Fibroblast of lung (primary cell): Measurements from ENCODE around the gene CTLA4. TPM values are rescaled to one million over a fixed set of nuclear protein-coding genes. Genes with fewer than 3 reads are reported as not detected.

Source experiments
- DNase-seq, 2 donors: peaks; one replicate each; pipeline versions ENCODE4 v3.0.0 to v3.0.0-alpha.2; 2010; ENCODE audit warnings: low read depth in 2 of 2
- H2AFZ ChIP-seq: 2 replicates; pipeline ENCODE4 v1.5.1; 2012; ENCODE audit warnings: low read length, control low read depth, inconsistent platforms
- H3K27ac ChIP-seq: 2 replicates; pipeline ENCODE4 v1.5.1; 2011; ENCODE audit warnings: low read length, control low read depth; ENCODE audit not compliant: insufficient read depth
- H3K27me3 ChIP-seq: 2 replicates; pipeline ENCODE4 v1.5.1; 2011; ENCODE audit warnings: mild to moderate bottlenecking, low read length; ENCODE audit not compliant: control insufficient read depth, insufficient read depth
- H3K36me3 ChIP-seq: 2 replicates; pipeline ENCODE4 v1.5.1; 2011; ENCODE audit warnings: low read length; ENCODE audit not compliant: control insufficient read depth, insufficient read depth
- H3K4me1 ChIP-seq: 2 replicates; pipeline ENCODE4 v1.5.1; 2011; ENCODE audit warnings: low read length; ENCODE audit not compliant: control insufficient read depth, insufficient read depth; ENCODE audit errors: extremely low read depth
- H3K4me2 ChIP-seq: 2 replicates; pipeline ENCODE4 v1.5.1; 2011; ENCODE audit warnings: low read length, control low read depth; ENCODE audit not compliant: insufficient read depth; ENCODE audit errors: extremely low read depth
- H3K4me3 ChIP-seq, 4 experiments: fragments of 200-600 bp in 1 of 4; sonication (generic) in 1 of 4; replicated peaks in 1 of 4; 2 replicates each; pipeline ENCODE4 v1.5.1; 2011 to 2016; ENCODE audit warnings: low read length in 4 of 4, low read depth in 3 of 4, mild to moderate bottlenecking in 3 of 4, control low read depth in 2 of 4, inconsistent platforms in 1 of 4, mixed read lengths in 1 of 4; ENCODE audit not compliant: insufficient read depth in 1 of 4; ENCODE audit errors: control extremely low read depth in 1 of 4
- H3K79me2 ChIP-seq: 2 replicates; pipeline ENCODE4 v1.5.1; 2012; ENCODE audit warnings: mild to moderate bottlenecking, low read length, inconsistent platforms; ENCODE audit not compliant: control insufficient read depth, insufficient read depth
- H3K9ac ChIP-seq: 2 replicates; pipeline ENCODE4 v1.5.1; 2011; ENCODE audit warnings: mild to moderate bottlenecking, low read length, control low read depth; ENCODE audit not compliant: insufficient read depth
- H3K9me3 ChIP-seq: 2 replicates; pipeline ENCODE4 v1.5.1; 2012; ENCODE audit warnings: low read depth, low read length; ENCODE audit not compliant: control insufficient read depth, insufficient read depth
- H4K20me1 ChIP-seq: 2 replicates; pipeline ENCODE4 v1.5.1; 2011; ENCODE audit warnings: low read length; ENCODE audit not compliant: control insufficient read depth, insufficient read depth; ENCODE audit errors: extremely low read depth
- EZH2 ChIP-seq: IDR thresholded peaks from 2 replicates; pipeline ENCODE4 v1.5.1; 2012; ENCODE audit warnings: low read length, control low read depth, mild to moderate bottlenecking; ENCODE audit errors: missing control alignments
- polyA plus RNA-seq, 2 donors: library from polyadenylated mRNA; depleted of rRNA in 1 of 2; stranded (reverse) in 1 of 2; unstranded in 1 of 2; fragments of >200 nt; gene quantifications; 2 replicates each; pipeline ENCODE4 v1.2.1, GENCODE V29; 2011 to 2012; ENCODE audit warnings: missing spikeins in 1 of 2
- total RNA-seq: library from RNA; depleted of rRNA; stranded (reverse); fragments of >200 nt; gene quantifications from 2 replicates; pipeline ENCODE4 v1.2.1, GENCODE V29; 2014
- TF ChIP-seq, protein P1 (sequence below), 2 donors: IDR thresholded peaks in 1 of 2; conservative IDR thresholded peaks in 1 of 2; 1 replicate in 1 of 2; 2 replicates in 1 of 2; pipeline ENCODE4 v1.5.1; 2011 to 2012; ENCODE audit warnings: low read length in 2 of 2, control low read depth in 1 of 2, inconsistent platforms in 1 of 2, low read depth in 1 of 2, mild to moderate bottlenecking in 1 of 2

CTLA4 gene
- total and polyA plus RNA-seq, 2 donors (not counting 1 experiment from before 2014, with no cell fraction given) = not detected

DNA sequence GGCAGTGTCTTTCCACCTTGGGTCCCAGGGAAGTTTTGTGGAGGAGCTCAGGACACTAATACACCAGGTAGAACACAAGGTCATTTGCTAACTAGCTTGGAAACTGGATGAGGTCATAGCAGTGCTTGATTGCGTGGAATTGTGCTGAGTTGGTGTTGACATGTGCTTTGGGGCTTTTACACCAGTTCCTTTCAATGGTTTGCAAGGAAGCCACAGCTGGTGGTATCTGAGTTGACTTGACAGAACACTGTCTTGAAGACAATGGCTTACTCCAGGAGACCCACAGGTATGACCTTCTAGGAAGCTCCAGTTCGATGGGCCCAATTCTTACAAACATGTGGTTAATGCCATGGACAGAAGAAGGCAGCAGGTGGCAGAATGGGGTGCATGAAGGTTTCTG is 5.9 kb downstream of the CTLA4 start:
- Histone ChIP-seq H3K27me3 (peaks cover 7% of the 10 kb centered on the region), H2AFZ (no peak overlapping the region)

DNA sequence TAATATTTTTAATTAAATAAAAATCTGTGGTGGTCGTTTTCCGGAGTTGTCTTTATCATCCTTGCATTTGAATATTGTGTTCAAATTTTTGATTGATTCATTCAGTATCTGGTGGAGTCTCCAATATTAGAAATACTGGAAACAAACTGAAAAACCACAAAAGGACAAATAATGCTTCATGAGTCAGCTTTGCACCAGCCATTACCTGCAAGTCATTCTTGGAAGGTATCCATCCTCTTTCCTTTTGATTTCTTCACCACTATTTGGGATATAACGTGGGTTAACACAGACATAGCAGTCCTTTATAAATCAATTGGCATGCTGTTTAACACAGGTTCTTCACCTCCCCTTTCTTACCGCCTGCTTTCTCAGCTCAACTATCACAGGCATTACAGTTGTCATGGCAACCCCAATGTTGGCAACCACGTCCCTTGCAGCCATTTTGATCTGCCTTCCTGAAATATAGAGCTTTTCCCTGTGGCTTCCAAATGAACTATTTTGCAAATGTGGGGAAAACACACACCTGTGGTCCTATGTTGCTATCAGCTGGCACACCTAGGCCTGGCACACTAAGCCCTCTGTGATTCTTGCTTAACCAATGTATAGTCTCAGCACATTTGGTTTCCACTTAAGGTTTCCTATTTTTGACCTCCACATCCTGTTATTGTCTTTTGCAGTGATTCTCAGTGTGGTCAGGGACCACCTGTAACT is 6.5 kb downstream of the CTLA4 start:
- no peak for TF ChIP-seq EZH2
- Histone ChIP-seq H3K36me3 (no peaks in the 10 kb centered on the region), H4K20me1 (no peaks in the 10 kb centered on the region), H3K4me3 (no peak overlapping the region), H2AFZ (no peak overlapping the region), H3K9ac (no peak overlapping the region), H3K4me2 (no peak overlapping the region), H3K27me3 (peaks cover 7% of the 10 kb centered on the region), H3K27ac (no peak overlapping the region), H3K4me1 (no peaks in the 10 kb centered on the region), H3K79me2 (no peaks in the 10 kb centered on the region), H3K9me3 (no peaks in the 10 kb centered on the region)
- no peak for DNase-seq

More for the DNA sequence above, 5.9 kb downstream of the CTLA4 start:
- no peak overlapping the region for H3K27ac ChIP-seq
- TF ChIP-seq, protein P1, sequence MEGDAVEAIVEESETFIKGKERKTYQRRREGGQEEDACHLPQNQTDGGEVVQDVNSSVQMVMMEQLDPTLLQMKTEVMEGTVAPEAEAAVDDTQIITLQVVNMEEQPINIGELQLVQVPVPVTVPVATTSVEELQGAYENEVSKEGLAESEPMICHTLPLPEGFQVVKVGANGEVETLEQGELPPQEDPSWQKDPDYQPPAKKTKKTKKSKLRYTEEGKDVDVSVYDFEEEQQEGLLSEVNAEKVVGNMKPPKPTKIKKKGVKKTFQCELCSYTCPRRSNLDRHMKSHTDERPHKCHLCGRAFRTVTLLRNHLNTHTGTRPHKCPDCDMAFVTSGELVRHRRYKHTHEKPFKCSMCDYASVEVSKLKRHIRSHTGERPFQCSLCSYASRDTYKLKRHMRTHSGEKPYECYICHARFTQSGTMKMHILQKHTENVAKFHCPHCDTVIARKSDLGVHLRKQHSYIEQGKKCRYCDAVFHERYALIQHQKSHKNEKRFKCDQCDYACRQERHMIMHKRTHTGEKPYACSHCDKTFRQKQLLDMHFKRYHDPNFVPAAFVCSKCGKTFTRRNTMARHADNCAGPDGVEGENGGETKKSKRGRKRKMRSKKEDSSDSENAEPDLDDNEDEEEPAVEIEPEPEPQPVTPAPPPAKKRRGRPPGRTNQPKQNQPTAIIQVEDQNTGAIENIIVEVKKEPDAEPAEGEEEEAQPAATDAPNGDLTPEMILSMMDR (conservative IDR thresholded peaks at IDR 0.05 in 1 of 2, IDR thresholded peaks at IDR 0.05 in 1 of 2; ENCODE audit: low read depth in 1 of 2, low read length in 2 of 2) = no peak
- TF ChIP-seq EZH2 = no peak
- H3K4me2 ChIP-seq = no peak overlapping the region
- H4K20me1 ChIP-seq = no peaks in the 10 kb centered on the region
- no peak for DNase-seq
- no peaks in the 10 kb centered on the region for H3K9me3 ChIP-seq
- H3K36me3 ChIP-seq = no peaks in the 10 kb centered on the region
- no peaks in the 10 kb centered on the region for H3K79me2 ChIP-seq
- H3K9ac ChIP-seq = no peak overlapping the region
- H3K4me3 ChIP-seq = no peak overlapping the region
- no peaks in the 10 kb centered on the region for H3K4me1 ChIP-seq

DNA sequence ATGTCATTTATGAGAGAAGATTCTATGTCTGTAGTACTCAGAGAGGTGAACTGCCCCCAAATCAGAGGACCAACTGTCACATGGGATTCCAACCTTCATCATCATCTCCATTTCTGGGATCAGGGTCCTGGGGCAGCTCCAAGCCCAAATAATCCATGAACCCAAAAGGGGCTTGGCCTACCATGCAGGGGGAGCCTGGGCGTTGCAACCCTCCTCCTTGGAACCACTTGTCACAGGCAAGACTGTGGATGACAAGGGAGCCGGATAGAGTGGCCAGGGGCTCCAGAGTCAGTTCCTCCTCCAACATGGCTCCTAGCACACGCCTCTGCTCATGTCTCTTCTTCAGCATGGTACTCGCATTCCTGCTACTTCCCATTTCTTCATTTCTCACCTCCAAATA is 7.9 kb downstream of the CTLA4 start:
- no peak for TF ChIP-seq EZH2
- TF ChIP-seq, protein P1 (conservative IDR thresholded peaks at IDR 0.05 in 1 of 2, IDR thresholded peaks at IDR 0.05 in 1 of 2; ENCODE audit: low read depth in 1 of 2, low read length in 2 of 2) = no peak

More for the DNA sequence above, 7.9 kb downstream of the CTLA4 start:
- no peak overlapping the region for H2AFZ ChIP-seq
- H3K27me3 ChIP-seq = peaks cover 11% of the 10 kb centered on the region
- DNase-seq = no peak
- H3K79me2 ChIP-seq = no peaks in the 10 kb centered on the region
- H3K4me2 ChIP-seq = no peak overlapping the region
- no peak overlapping the region for H3K9ac ChIP-seq
- H3K36me3 ChIP-seq = no peaks in the 10 kb centered on the region
- no peaks in the 10 kb centered on the region for H4K20me1 ChIP-seq
- H3K27ac ChIP-seq = no peak overlapping the region
- H3K9me3 ChIP-seq = no peaks in the 10 kb centered on the region
- H3K4me1 ChIP-seq = no peaks in the 10 kb centered on the region
- H3K4me3 ChIP-seq = no peak overlapping the region
